GM13976 (cell line): ENCODE results near the gene DCAF4.

Experiments
- DNase-seq: peaks from one replicate; pipeline ENCODE4 v3.0.0; 2012; ENCODE audit warnings: low spot score
- CTCF ChIP-seq: IDR thresholded peaks from 2 replicates; pipeline ENCODE4 v1.5.1; 2012; ENCODE audit warnings: borderline replicate concordance, mild to moderate bottlenecking; ENCODE audit not compliant: insufficient read depth; ENCODE audit errors: extremely low read depth, missing control alignments, control extremely low read depth
- in situ Hi-C: fragments of 300-500 bp; cut with MboI; formaldehyde crosslinking; loops from one replicate; pipeline ENCODE4 v1.12.0; 2022; ENCODE audit warnings: low sequenced_read_pairs, mixed read lengths, inconsistent platforms; ENCODE audit not compliant: unreplicated experiment

The DCAF4 gene

GRCh38 chr14:72925815-72926291 is 411 bp upstream of the DCAF4 start:
- no peak for TF ChIP-seq CTCF
- in situ Hi-C loops, result no loop called here
- DNase-seq, result no peak

- in situ Hi-C loops, result no loop called here
- TF ChIP-seq CTCF, result no peak
- no peak for DNase-seq
Measured at GRCh38 chr14:72928872-72929271, 2.6 kb downstream of the DCAF4 start.

- in situ Hi-C loops, result no loop called here
- TF ChIP-seq CTCF, result no peak
- no peak for DNase-seq
Measured at GRCh38 chr14:72929316-72930080, 3.2 kb downstream of the DCAF4 start.

GRCh38 chr14:72932893-72933292 is 6.6 kb downstream of the DCAF4 start:
- in situ Hi-C loops, result no loop called here
- DNase-seq, result no peak
- no peak for TF ChIP-seq CTCF

- DNase-seq, result no peak
- in situ Hi-C loops, result no loop called here
- TF ChIP-seq CTCF, result no peak
Measured at GRCh38 chr14:72939630-72940029, 13.4 kb downstream of the DCAF4 start.

- TF ChIP-seq CTCF, result no peak
- no peak for DNase-seq
- in situ Hi-C loops, result no loop called here
Measured at GRCh38 chr14:72941286-72941985, 15.2 kb downstream of the DCAF4 start.
